H1 (cell line): Measurements from ENCODE around the gene EVPL. TPM values are rescaled to one million over a fixed set of nuclear protein-coding genes. Genes with fewer than 3 reads are reported as not detected.
A peak's percentile ranks its signal among the peaks of the same experiment; 100 is the strongest.

Experiments
- CTCF ChIA-PET: fragments of 300-600 bp; sonication (Branson Sonifier 250); formaldehyde crosslinking; loops from one replicate; lab custom pipeline; 2021; ENCODE audit not compliant: partially characterized antibody; lab: Charles Lee
- POLR2A ChIA-PET: fragments of 300-600 bp; sonication (Branson Sonifier 250); formaldehyde crosslinking; loops from one replicate; lab custom pipeline; 2021; ENCODE audit warnings: inconsistent platforms; ENCODE audit not compliant: partially characterized antibody; lab: Charles Lee
- DNase-seq, 2 experiments: peaks; one replicate each; pipeline versions ENCODE4 v3.0.0 to v3.0.0-alpha.2; 2010 to 2022; ENCODE audit warnings: low spot score in 2 of 2, low read depth in 1 of 2, mixed read lengths in 1 of 2
- FAIRE-seq: peaks from 2 replicates; lab custom pipeline; 2011; peaks lifted over from hg19 to GRCh38; lab: Jason Lieb, UNC
- H2AFZ ChIP-seq: 2 replicates; pipeline ENCODE4 v1.8.1; 2012; ENCODE audit warnings: low read length, inconsistent platforms
- H2AK5ac ChIP-seq: 2 replicates; pipeline ENCODE4 v1.6.1; 2013; ENCODE audit warnings: low read depth, low read length
- H2BK120ac ChIP-seq: replicated peaks from 2 replicates; pipeline ENCODE3; 2013; ENCODE audit warnings: low read depth, low read length, inconsistent platforms
- H2BK12ac ChIP-seq: 2 replicates; pipeline ENCODE4 v1.6.1; 2013; ENCODE audit warnings: low read depth, low read length
- H2BK15ac ChIP-seq: 2 replicates; pipeline ENCODE4 v1.6.1; 2013; ENCODE audit warnings: low read length
- H2BK20ac ChIP-seq: 2 replicates; pipeline ENCODE4 v1.6.1; 2013; ENCODE audit warnings: low read length
- H2BK5ac ChIP-seq: 2 replicates; pipeline ENCODE4 v1.6.1; 2013; ENCODE audit warnings: low read depth, low read length
- H3K14ac ChIP-seq: 2 replicates; pipeline ENCODE4 v1.6.1; 2013; ENCODE audit warnings: inconsistent platforms; ENCODE audit not compliant: insufficient read length
- H3K18ac ChIP-seq: 2 replicates; pipeline ENCODE4 v1.6.1; 2013; ENCODE audit warnings: low read length; ENCODE audit errors: extremely low read depth
- H3K23ac ChIP-seq: 2 replicates; pipeline ENCODE4 v1.6.1; 2013; ENCODE audit warnings: inconsistent platforms; ENCODE audit not compliant: insufficient read length
- H3K23me2 ChIP-seq: 2 replicates; pipeline ENCODE4 v1.6.1; 2013; ENCODE audit warnings: low read depth, low read length
- H3K27ac ChIP-seq: 2 replicates; pipeline ENCODE4 v1.6.1; 2011; ENCODE audit warnings: low read depth, low read length, inconsistent platforms
- H3K27me3 ChIP-seq, 4 experiments: replicated peaks in 1 of 4; 1 replicate in 1 of 4; 2 replicates in 3 of 4; pipeline versions ENCODE4 v1.6.1 to v1.8.1; 2011 to 2013; ENCODE audit warnings: low read length in 3 of 4, mild to moderate bottlenecking in 3 of 4, inconsistent platforms in 2 of 4, mixed read lengths in 2 of 4, moderate library complexity in 1 of 4; ENCODE audit not compliant: control insufficient read depth in 3 of 4, insufficient read depth in 3 of 4; ENCODE audit errors: extremely low read depth in 1 of 4
- H3K36me3 ChIP-seq, 4 experiments: 2 replicates each; pipeline versions ENCODE4 v1.6.1 to v1.8.1; 2011 to 2013; ENCODE audit warnings: mild to moderate bottlenecking in 4 of 4, low read length in 3 of 4, moderate library complexity in 2 of 4, control low read depth in 1 of 4, inconsistent platforms in 1 of 4; ENCODE audit not compliant: insufficient read depth in 4 of 4, control insufficient read depth in 2 of 4
- H3K4ac ChIP-seq: replicated peaks from 2 replicates; pipeline ENCODE3; 2013; ENCODE audit warnings: low read length, low read depth, mixed read lengths, inconsistent platforms; ENCODE audit not compliant: insufficient read length
- H3K4me1 ChIP-seq, 4 experiments: replicated peaks in 1 of 4; 1 replicate in 1 of 4; 2 replicates in 3 of 4; pipeline versions ENCODE4 v1.6.1 to v1.8.1; 2011 to 2013; ENCODE audit warnings: low read length in 3 of 4, inconsistent platforms in 2 of 4, mixed read lengths in 1 of 4; ENCODE audit not compliant: insufficient read depth in 4 of 4, control insufficient read depth in 3 of 4
- H3K4me2 ChIP-seq, 2 experiments: 2 replicates each; pipeline versions ENCODE4 v1.6.1 to v1.8.1; 2011 to 2013; ENCODE audit warnings: low read depth in 2 of 2, low read length in 2 of 2, control low read depth in 1 of 2, inconsistent platforms in 1 of 2, mild to moderate bottlenecking in 1 of 2; ENCODE audit not compliant: insufficient read depth in 1 of 2
- H3K4me3 ChIP-seq, 4 experiments: fragments of 200-600, 300-600 bp in 1 of 4; sonication (generic), shearing (Covaris generic), sonication (Bioruptor Twin) in 1 of 4; 2 replicates each; pipeline versions ENCODE4 v1.5.1 to v1.8.1; 2011 to 2016; ENCODE audit warnings: low read length in 4 of 4, low read depth in 3 of 4, control low read depth in 2 of 4, inconsistent platforms in 2 of 4, mild to moderate bottlenecking in 2 of 4, mixed read lengths in 1 of 4, moderate library complexity in 1 of 4; ENCODE audit not compliant: insufficient read depth in 2 of 4; ENCODE audit errors: extremely low read depth in 1 of 4
- H3K56ac ChIP-seq: replicated peaks from 2 replicates; pipeline ENCODE3; 2013; ENCODE audit warnings: low read depth, mild to moderate bottlenecking, mixed read lengths, low read length, inconsistent platforms; ENCODE audit not compliant: insufficient read length
- H3K79me1 ChIP-seq: 2 replicates; pipeline ENCODE4 v1.6.1; 2013; ENCODE audit warnings: low read depth, low read length, control low read depth
- H3K79me2 ChIP-seq, 2 experiments: 2 replicates each; pipeline versions ENCODE4 v1.6.1 to v1.8.1; 2012 to 2013; ENCODE audit warnings: low read length in 2 of 2, mild to moderate bottlenecking in 2 of 2, inconsistent platforms in 1 of 2; ENCODE audit not compliant: insufficient read depth in 2 of 2, control insufficient read depth in 1 of 2
- H3K9ac ChIP-seq, 4 experiments: replicated peaks in 1 of 4; 1 replicate in 1 of 4; 2 replicates in 3 of 4; pipeline versions ENCODE4 v1.6.1 to v1.8.1; 2011 to 2013; ENCODE audit warnings: low read depth in 3 of 4, low read length in 3 of 4, control low read depth in 2 of 4, mild to moderate bottlenecking in 2 of 4, moderate library complexity in 2 of 4, inconsistent platforms in 1 of 4; ENCODE audit errors: extremely low read depth in 1 of 4
- H3K9me3 ChIP-seq, 2 experiments: 2 replicates each; pipeline versions ENCODE4 v1.6.1 to v1.8.1; 2012 to 2013; ENCODE audit warnings: mild to moderate bottlenecking in 2 of 2, moderate library complexity in 2 of 2, control low read depth in 1 of 2, inconsistent platforms in 1 of 2, low read depth in 1 of 2, low read length in 1 of 2, mixed read lengths in 1 of 2; ENCODE audit not compliant: insufficient read depth in 2 of 2
- H4K20me1 ChIP-seq, 2 experiments: replicated peaks in 1 of 2; 2 replicates each; pipeline versions ENCODE3 to v1.8.1; 2011 to 2013; ENCODE audit warnings: inconsistent platforms in 2 of 2, low read length in 2 of 2, mild to moderate bottlenecking in 1 of 2; ENCODE audit not compliant: insufficient read depth in 2 of 2, control insufficient read depth in 1 of 2
- H4K5ac ChIP-seq: 2 replicates; pipeline ENCODE4 v1.6.1; 2013; ENCODE audit warnings: low read length, low read depth, mixed read lengths, inconsistent platforms; ENCODE audit not compliant: insufficient read length
- H4K8ac ChIP-seq: 2 replicates; pipeline ENCODE4 v1.8.0; 2013; ENCODE audit warnings: mild to moderate bottlenecking, moderate library complexity, low read length, inconsistent platforms; ENCODE audit not compliant: insufficient read depth; ENCODE audit errors: extremely low read depth
- H4K91ac ChIP-seq: replicated peaks from 2 replicates; pipeline ENCODE3; 2013; ENCODE audit warnings: low read length, mixed read lengths, inconsistent platforms; ENCODE audit not compliant: insufficient read length
- RBBP5 ChIP-seq: IDR thresholded peaks from 2 replicates; pipeline ENCODE4 v1.7.1; 2012; ENCODE audit warnings: low read depth, mild to moderate bottlenecking, inconsistent platforms, low read length, moderate library complexity, borderline replicate concordance
- SAP30 ChIP-seq: fragments of 300-600 bp; sonication (generic); IDR thresholded peaks from 2 replicates; pipeline ENCODE4 v1.7.1; 2012; ENCODE audit warnings: low read length, moderate library complexity, mild to moderate bottlenecking, inconsistent platforms; ENCODE audit not compliant: insufficient read depth, insufficient replicate concordance
- WGBS, 2 experiments: shearing (Covaris generic) in 1 of 2; methylation state at CpG; one replicate each; pipeline versions ENCODE4 v1.1.6 to v1.1.7; 2013 to 2015; ENCODE audit warnings: low lambda C conversion rate in 2 of 2, mixed read lengths in 2 of 2, inconsistent platforms in 1 of 2, low coverage in 1 of 2, missing lambda C conversion rate in 1 of 2; ENCODE audit not compliant: insufficient replicate concordance in 2 of 2, insufficient coverage in 1 of 2, insufficient read length in 1 of 2; ENCODE audit errors: extremely low coverage in 1 of 2, missing lambda C conversion rate in 1 of 2; 5-methylcytosine and 5-hydroxymethylcytosine counted together
- polyA plus RNA-seq, 7 experiments: library from polyadenylated mRNA; depleted of rRNA in 3 of 7; stranded (reverse) in 5 of 7; unstranded in 2 of 7; fragments of >200 nt in 5 of 7; fragments of 200-250 nt in 2 of 7; gene quantifications; 1 replicate in 5 of 7; 2 replicates in 1 of 7; 4 replicates in 1 of 7; pipeline versions ENCODE4 v1.2.1 to v1.2.3, GENCODE V29; 2011 to 2013; ENCODE audit warnings: missing spikeins in 2 of 7, mixed read lengths in 2 of 7
- total RNA-seq: library from RNA; stranded (reverse); fragmentation: NEBNext Ultra II Directional; extraction: Animal tissue kit (Norgen Biotek cat#: 25700); gene quantifications from 2 replicates; pipeline ENCODE4 v1.2.1, GENCODE V29; 2021
- TF ChIP-seq, protein P1 (sequence below): IDR thresholded peaks from 2 replicates; pipeline ENCODE4 v1.6.1; 2012; ENCODE audit warnings: inconsistent platforms
- TF ChIP-seq, protein P2 (sequence below): IDR thresholded peaks from 2 replicates; pipeline ENCODE4 v1.6.1; 2011; ENCODE audit warnings: low read length, improper control_type of control experiment
- TF ChIP-seq, protein P3 (sequence below), 3 experiments: IDR thresholded peaks; 1 replicate in 2 of 3; 2 replicates in 1 of 3; pipeline versions ENCODE4 v1.5.1 to v1.6.1; 2011; ENCODE audit warnings: low read length in 3 of 3, mild to moderate bottlenecking in 3 of 3, inconsistent platforms in 2 of 3, low read depth in 1 of 3, moderate library complexity in 1 of 3; ENCODE audit not compliant: insufficient read depth in 1 of 3; ENCODE audit errors: control extremely low read depth in 1 of 3

EVPL gene
- total and polyA plus RNA-seq, 2 of the 8 experiments (the other 6 are each of a cell fraction or from before 2014, with no cell fraction given): 0.20 to 0.99 TPM

DNA sequence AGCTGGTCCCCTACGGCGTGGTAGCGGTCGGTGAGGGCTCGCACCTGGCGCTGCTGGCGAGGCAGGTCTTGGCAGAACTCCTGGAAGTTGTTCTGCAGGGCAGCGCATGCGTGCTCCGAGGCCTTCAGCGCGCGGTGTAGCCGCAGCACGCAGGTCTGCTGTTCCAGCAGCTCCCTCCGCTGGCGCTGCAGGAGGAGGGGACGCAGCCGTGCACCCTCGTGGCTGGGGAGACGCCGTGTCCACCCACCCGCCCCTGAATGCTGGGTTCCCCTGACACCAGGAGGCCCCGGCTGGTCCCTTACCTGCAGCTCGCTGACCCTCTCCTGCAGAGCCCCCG lies 12.2 kb downstream of the EVPL start:
- Histone ChIP-seq H4K91ac (no peak overlapping the region), H4K5ac (no peak overlapping the region), H3K27me3 (no peaks in the 10 kb centered on the region; a peak in 1 of 7 replicates), H2BK15ac (no peak overlapping the region), H3K9me3 (no peaks in the 10 kb centered on the region; a peak in 1 of 4 replicates), H3K79me1 (no peaks in the 10 kb centered on the region), H3K79me2 (no peaks in the 10 kb centered on the region), H2BK12ac (no peak overlapping the region), H3K23ac (no peak overlapping the region), H3K4me3 (no peak overlapping the region), H3K27ac (no peak overlapping the region), H2BK5ac (no peak overlapping the region), H2AK5ac (no peak overlapping the region), H4K8ac (no peak overlapping the region), H3K23me2 (no peaks in the 10 kb centered on the region), H3K4me2 (no peak overlapping the region), H4K20me1 (no peaks in the 10 kb centered on the region), H3K56ac (no peak overlapping the region), H3K4ac (no peak overlapping the region), H3K18ac (peak overlapping the region; percentile 78), H3K9ac (no peak overlapping the region), H2AFZ (no peak overlapping the region), H2BK120ac (no peak overlapping the region), H3K4me1 (peaks cover 0 to 2% (median under 1%) of the 10 kb centered on the region in 4 experiments; a peak in 3 of 7 replicates), H3K36me3 (no peaks in the 10 kb centered on the region), H3K14ac (no peak overlapping the region), H2BK20ac (no peak overlapping the region; the same call in 1 of the 2 replicates)
- WGBS, 2 experiments: 96% methylated on average over 11 of the region's 26 CpGs; no CpG with 5 or more reads in 1 of the 2 experiments
- TF ChIP-seq, protein P1, sequence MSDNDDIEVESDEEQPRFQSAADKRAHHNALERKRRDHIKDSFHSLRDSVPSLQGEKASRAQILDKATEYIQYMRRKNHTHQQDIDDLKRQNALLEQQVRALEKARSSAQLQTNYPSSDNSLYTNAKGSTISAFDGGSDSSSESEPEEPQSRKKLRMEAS: no peak
- TF ChIP-seq, protein P2, sequence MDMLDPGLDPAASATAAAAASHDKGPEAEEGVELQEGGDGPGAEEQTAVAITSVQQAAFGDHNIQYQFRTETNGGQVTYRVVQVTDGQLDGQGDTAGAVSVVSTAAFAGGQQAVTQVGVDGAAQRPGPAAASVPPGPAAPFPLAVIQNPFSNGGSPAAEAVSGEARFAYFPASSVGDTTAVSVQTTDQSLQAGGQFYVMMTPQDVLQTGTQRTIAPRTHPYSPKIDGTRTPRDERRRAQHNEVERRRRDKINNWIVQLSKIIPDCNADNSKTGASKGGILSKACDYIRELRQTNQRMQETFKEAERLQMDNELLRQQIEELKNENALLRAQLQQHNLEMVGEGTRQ: no peak
- TF ChIP-seq, protein P3, sequence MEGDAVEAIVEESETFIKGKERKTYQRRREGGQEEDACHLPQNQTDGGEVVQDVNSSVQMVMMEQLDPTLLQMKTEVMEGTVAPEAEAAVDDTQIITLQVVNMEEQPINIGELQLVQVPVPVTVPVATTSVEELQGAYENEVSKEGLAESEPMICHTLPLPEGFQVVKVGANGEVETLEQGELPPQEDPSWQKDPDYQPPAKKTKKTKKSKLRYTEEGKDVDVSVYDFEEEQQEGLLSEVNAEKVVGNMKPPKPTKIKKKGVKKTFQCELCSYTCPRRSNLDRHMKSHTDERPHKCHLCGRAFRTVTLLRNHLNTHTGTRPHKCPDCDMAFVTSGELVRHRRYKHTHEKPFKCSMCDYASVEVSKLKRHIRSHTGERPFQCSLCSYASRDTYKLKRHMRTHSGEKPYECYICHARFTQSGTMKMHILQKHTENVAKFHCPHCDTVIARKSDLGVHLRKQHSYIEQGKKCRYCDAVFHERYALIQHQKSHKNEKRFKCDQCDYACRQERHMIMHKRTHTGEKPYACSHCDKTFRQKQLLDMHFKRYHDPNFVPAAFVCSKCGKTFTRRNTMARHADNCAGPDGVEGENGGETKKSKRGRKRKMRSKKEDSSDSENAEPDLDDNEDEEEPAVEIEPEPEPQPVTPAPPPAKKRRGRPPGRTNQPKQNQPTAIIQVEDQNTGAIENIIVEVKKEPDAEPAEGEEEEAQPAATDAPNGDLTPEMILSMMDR (IDR thresholded peaks at IDR 0.05; ENCODE audit: control extremely low read depth in 1 of 3, insufficient read depth in 1 of 3, low read depth in 1 of 3, low read length in 3 of 3): no peak
- TF ChIP-seq RBBP5 (no peak), SAP30 (no peak)
- FAIRE-seq: no peak
- CTCF ChIA-PET: interaction anchor here (0.6 to 32.0 kb wide), 34 partner anchors 13 to 269 kb away, joined by 3 to 885 read pairs (median 5); partner anchors contain the start of genes CDK3, EVPL, MRPL38 and TRIM47
- POLR2A ChIA-PET: interaction anchor here (0.6 to 2.0 kb wide), 5 partner anchors 8 to 718 kb away, joined by 3 to 9 read pairs (median 5); partner anchors contain the start of gene ZACN
- DNase-seq: no peak
